H1 (cell line): ENCODE measurements around the gene ZXDB. TPM values are rescaled to one million over a fixed set of nuclear protein-coding genes. Genes with fewer than 3 reads are reported as not detected.

Source experiments
- CTCF ChIA-PET: fragments of 300-600 bp; sonication (Branson Sonifier 250); formaldehyde crosslinking; loops from one replicate; lab custom pipeline; 2021; ENCODE audit not compliant: partially characterized antibody; lab: Charles Lee
- POLR2A ChIA-PET: fragments of 300-600 bp; sonication (Branson Sonifier 250); formaldehyde crosslinking; loops from one replicate; lab custom pipeline; 2021; ENCODE audit warnings: inconsistent platforms; ENCODE audit not compliant: partially characterized antibody; lab: Charles Lee
- DNase-seq, 2 experiments: peaks; one replicate each; pipeline versions ENCODE4 v3.0.0 to v3.0.0-alpha.2; 2010 to 2022; ENCODE audit warnings: low spot score in 2 of 2, low read depth in 1 of 2, mixed read lengths in 1 of 2
- FAIRE-seq: peaks from 2 replicates; lab custom pipeline; 2011; peaks lifted over from hg19 to GRCh38; lab: Jason Lieb, UNC
- H2AFZ ChIP-seq: 2 replicates; pipeline ENCODE4 v1.8.1; 2012; ENCODE audit warnings: low read length, inconsistent platforms
- H2AK5ac ChIP-seq: 2 replicates; pipeline ENCODE4 v1.6.1; 2013; ENCODE audit warnings: low read depth, low read length
- H2BK120ac ChIP-seq: replicated peaks from 2 replicates; pipeline ENCODE3; 2013; ENCODE audit warnings: low read depth, low read length, inconsistent platforms
- H2BK12ac ChIP-seq: 2 replicates; pipeline ENCODE4 v1.6.1; 2013; ENCODE audit warnings: low read depth, low read length
- H2BK15ac ChIP-seq: 2 replicates; pipeline ENCODE4 v1.6.1; 2013; ENCODE audit warnings: low read length
- H2BK20ac ChIP-seq: 2 replicates; pipeline ENCODE4 v1.6.1; 2013; ENCODE audit warnings: low read length
- H2BK5ac ChIP-seq: 2 replicates; pipeline ENCODE4 v1.6.1; 2013; ENCODE audit warnings: low read depth, low read length
- H3K14ac ChIP-seq: 2 replicates; pipeline ENCODE4 v1.6.1; 2013; ENCODE audit warnings: inconsistent platforms; ENCODE audit not compliant: insufficient read length
- H3K18ac ChIP-seq: 2 replicates; pipeline ENCODE4 v1.6.1; 2013; ENCODE audit warnings: low read length; ENCODE audit errors: extremely low read depth
- H3K23ac ChIP-seq: 2 replicates; pipeline ENCODE4 v1.6.1; 2013; ENCODE audit warnings: inconsistent platforms; ENCODE audit not compliant: insufficient read length
- H3K23me2 ChIP-seq: 2 replicates; pipeline ENCODE4 v1.6.1; 2013; ENCODE audit warnings: low read depth, low read length
- H3K27ac ChIP-seq: 2 replicates; pipeline ENCODE4 v1.6.1; 2011; ENCODE audit warnings: low read depth, low read length, inconsistent platforms
- H3K27me3 ChIP-seq, 4 experiments: replicated peaks in 1 of 4; 1 replicate in 1 of 4; 2 replicates in 3 of 4; pipeline versions ENCODE4 v1.6.1 to v1.8.1; 2011 to 2013; ENCODE audit warnings: low read length in 3 of 4, mild to moderate bottlenecking in 3 of 4, inconsistent platforms in 2 of 4, mixed read lengths in 2 of 4, moderate library complexity in 1 of 4; ENCODE audit not compliant: control insufficient read depth in 3 of 4, insufficient read depth in 3 of 4; ENCODE audit errors: extremely low read depth in 1 of 4
- H3K36me3 ChIP-seq, 4 experiments: 2 replicates each; pipeline versions ENCODE4 v1.6.1 to v1.8.1; 2011 to 2013; ENCODE audit warnings: mild to moderate bottlenecking in 4 of 4, low read length in 3 of 4, moderate library complexity in 2 of 4, control low read depth in 1 of 4, inconsistent platforms in 1 of 4; ENCODE audit not compliant: insufficient read depth in 4 of 4, control insufficient read depth in 2 of 4
- H3K4ac ChIP-seq: replicated peaks from 2 replicates; pipeline ENCODE3; 2013; ENCODE audit warnings: low read length, low read depth, mixed read lengths, inconsistent platforms; ENCODE audit not compliant: insufficient read length
- H3K4me1 ChIP-seq, 4 experiments: replicated peaks in 1 of 4; 1 replicate in 1 of 4; 2 replicates in 3 of 4; pipeline versions ENCODE4 v1.6.1 to v1.8.1; 2011 to 2013; ENCODE audit warnings: low read length in 3 of 4, inconsistent platforms in 2 of 4, mixed read lengths in 1 of 4; ENCODE audit not compliant: insufficient read depth in 4 of 4, control insufficient read depth in 3 of 4
- H3K4me2 ChIP-seq, 2 experiments: 2 replicates each; pipeline versions ENCODE4 v1.6.1 to v1.8.1; 2011 to 2013; ENCODE audit warnings: low read depth in 2 of 2, low read length in 2 of 2, control low read depth in 1 of 2, inconsistent platforms in 1 of 2, mild to moderate bottlenecking in 1 of 2; ENCODE audit not compliant: insufficient read depth in 1 of 2
- H3K4me3 ChIP-seq, 4 experiments: fragments of 200-600, 300-600 bp in 1 of 4; sonication (generic), shearing (Covaris generic), sonication (Bioruptor Twin) in 1 of 4; 2 replicates each; pipeline versions ENCODE4 v1.5.1 to v1.8.1; 2011 to 2016; ENCODE audit warnings: low read length in 4 of 4, low read depth in 3 of 4, control low read depth in 2 of 4, inconsistent platforms in 2 of 4, mild to moderate bottlenecking in 2 of 4, mixed read lengths in 1 of 4, moderate library complexity in 1 of 4; ENCODE audit not compliant: insufficient read depth in 2 of 4; ENCODE audit errors: extremely low read depth in 1 of 4
- H3K56ac ChIP-seq: replicated peaks from 2 replicates; pipeline ENCODE3; 2013; ENCODE audit warnings: low read depth, mild to moderate bottlenecking, mixed read lengths, low read length, inconsistent platforms; ENCODE audit not compliant: insufficient read length
- H3K79me1 ChIP-seq: 2 replicates; pipeline ENCODE4 v1.6.1; 2013; ENCODE audit warnings: low read depth, low read length, control low read depth
- H3K79me2 ChIP-seq, 2 experiments: 2 replicates each; pipeline versions ENCODE4 v1.6.1 to v1.8.1; 2012 to 2013; ENCODE audit warnings: low read length in 2 of 2, mild to moderate bottlenecking in 2 of 2, inconsistent platforms in 1 of 2; ENCODE audit not compliant: insufficient read depth in 2 of 2, control insufficient read depth in 1 of 2
- H3K9ac ChIP-seq, 4 experiments: replicated peaks in 1 of 4; 1 replicate in 1 of 4; 2 replicates in 3 of 4; pipeline versions ENCODE4 v1.6.1 to v1.8.1; 2011 to 2013; ENCODE audit warnings: low read depth in 3 of 4, low read length in 3 of 4, control low read depth in 2 of 4, mild to moderate bottlenecking in 2 of 4, moderate library complexity in 2 of 4, inconsistent platforms in 1 of 4; ENCODE audit errors: extremely low read depth in 1 of 4
- H3K9me3 ChIP-seq, 2 experiments: 2 replicates each; pipeline versions ENCODE4 v1.6.1 to v1.8.1; 2012 to 2013; ENCODE audit warnings: mild to moderate bottlenecking in 2 of 2, moderate library complexity in 2 of 2, control low read depth in 1 of 2, inconsistent platforms in 1 of 2, low read depth in 1 of 2, low read length in 1 of 2, mixed read lengths in 1 of 2; ENCODE audit not compliant: insufficient read depth in 2 of 2
- H4K20me1 ChIP-seq, 2 experiments: replicated peaks in 1 of 2; 2 replicates each; pipeline versions ENCODE3 to v1.8.1; 2011 to 2013; ENCODE audit warnings: inconsistent platforms in 2 of 2, low read length in 2 of 2, mild to moderate bottlenecking in 1 of 2; ENCODE audit not compliant: insufficient read depth in 2 of 2, control insufficient read depth in 1 of 2
- H4K5ac ChIP-seq: 2 replicates; pipeline ENCODE4 v1.6.1; 2013; ENCODE audit warnings: low read length, low read depth, mixed read lengths, inconsistent platforms; ENCODE audit not compliant: insufficient read length
- H4K8ac ChIP-seq: 2 replicates; pipeline ENCODE4 v1.8.0; 2013; ENCODE audit warnings: mild to moderate bottlenecking, moderate library complexity, low read length, inconsistent platforms; ENCODE audit not compliant: insufficient read depth; ENCODE audit errors: extremely low read depth
- H4K91ac ChIP-seq: replicated peaks from 2 replicates; pipeline ENCODE3; 2013; ENCODE audit warnings: low read length, mixed read lengths, inconsistent platforms; ENCODE audit not compliant: insufficient read length
- CHD1 ChIP-seq: IDR thresholded peaks from 2 replicates; pipeline ENCODE4 v1.6.1; 2012; ENCODE audit warnings: low read depth, low read length, improper control_type of control experiment
- polyA plus RNA-seq, 7 experiments: library from polyadenylated mRNA; depleted of rRNA in 3 of 7; stranded (reverse) in 5 of 7; unstranded in 2 of 7; fragments of >200 nt in 5 of 7; fragments of 200-250 nt in 2 of 7; gene quantifications; 1 replicate in 5 of 7; 2 replicates in 1 of 7; 4 replicates in 1 of 7; pipeline versions ENCODE4 v1.2.1 to v1.2.3, GENCODE V29; 2011 to 2013; ENCODE audit warnings: missing spikeins in 2 of 7, mixed read lengths in 2 of 7
- total RNA-seq: library from RNA; stranded (reverse); fragmentation: NEBNext Ultra II Directional; extraction: Animal tissue kit (Norgen Biotek cat#: 25700); gene quantifications from 2 replicates; pipeline ENCODE4 v1.2.1, GENCODE V29; 2021

The ZXDB gene
- total and polyA plus RNA-seq, 2 of the 8 experiments (the other 6 are each of a cell fraction or from before 2014, with no cell fraction given) = 4.0 to 6.7 TPM

- no peak overlapping the region for H2BK15ac ChIP-seq
- peaks cover 0 to 3% (median 0%) of the 10 kb centered on the region in 4 experiments; a peak in 1 of 7 replicates for H3K4me1 ChIP-seq
- H3K14ac ChIP-seq = no peak overlapping the region
- no peaks in the 10 kb centered on the region for H3K23me2 ChIP-seq
- H2AK5ac ChIP-seq = no peak overlapping the region
- FAIRE-seq (peak; percentile 48), DNase-seq (no peak)
- no peak overlapping the region for H2AFZ ChIP-seq
- H3K9ac ChIP-seq = no peak overlapping the region
- ChIA-PET CTCF (no interaction called here), POLR2A (no interaction called here)
- no peak overlapping the region for H3K23ac ChIP-seq
- H3K4ac ChIP-seq = no peak overlapping the region
- H3K27ac ChIP-seq = no peak overlapping the region
- H3K9me3 ChIP-seq = no peaks in the 10 kb centered on the region
- H4K91ac ChIP-seq = no peak overlapping the region
- H2BK20ac ChIP-seq = no peak overlapping the region
- no peaks in the 10 kb centered on the region for H3K27me3 ChIP-seq
- no peak overlapping the region for H3K18ac ChIP-seq
- no peak overlapping the region for H4K8ac ChIP-seq
- H2BK120ac ChIP-seq = no peak overlapping the region
- no peaks in the 10 kb centered on the region for H4K20me1 ChIP-seq
- H2BK12ac ChIP-seq = no peak overlapping the region
- no peak overlapping the region for H3K56ac ChIP-seq
- H2BK5ac ChIP-seq = no peak overlapping the region
- H3K4me2 ChIP-seq = 0 out of 4 replicates have a peak overlapping the region, but pooled peaks of 1 of the 2 experiments have one; percentile 1
- no peaks in the 10 kb centered on the region for H3K79me2 ChIP-seq
- H3K36me3 ChIP-seq = no peaks in the 10 kb centered on the region
- no peaks in the 10 kb centered on the region for H3K79me1 ChIP-seq
- H4K5ac ChIP-seq = no peak overlapping the region
- H3K4me3 ChIP-seq = no peak overlapping the region; a peak in 1 of 8 replicates
- TF ChIP-seq CHD1 = no peak
These were observed 55.2 kb downstream of the ZXDB start for GRCh38 chrX:57647020-57647419.
